CD4-positive, alpha-beta T cell treated with Interleukin-21 for 1 hour (primary cell): ENCODE data around the gene TOP1.

ENCODE experiments used
- DNase-seq: peaks from one replicate; pipeline ENCODE4 v3.0.0-alpha.2; 2020

The TOP1 gene

DNA sequence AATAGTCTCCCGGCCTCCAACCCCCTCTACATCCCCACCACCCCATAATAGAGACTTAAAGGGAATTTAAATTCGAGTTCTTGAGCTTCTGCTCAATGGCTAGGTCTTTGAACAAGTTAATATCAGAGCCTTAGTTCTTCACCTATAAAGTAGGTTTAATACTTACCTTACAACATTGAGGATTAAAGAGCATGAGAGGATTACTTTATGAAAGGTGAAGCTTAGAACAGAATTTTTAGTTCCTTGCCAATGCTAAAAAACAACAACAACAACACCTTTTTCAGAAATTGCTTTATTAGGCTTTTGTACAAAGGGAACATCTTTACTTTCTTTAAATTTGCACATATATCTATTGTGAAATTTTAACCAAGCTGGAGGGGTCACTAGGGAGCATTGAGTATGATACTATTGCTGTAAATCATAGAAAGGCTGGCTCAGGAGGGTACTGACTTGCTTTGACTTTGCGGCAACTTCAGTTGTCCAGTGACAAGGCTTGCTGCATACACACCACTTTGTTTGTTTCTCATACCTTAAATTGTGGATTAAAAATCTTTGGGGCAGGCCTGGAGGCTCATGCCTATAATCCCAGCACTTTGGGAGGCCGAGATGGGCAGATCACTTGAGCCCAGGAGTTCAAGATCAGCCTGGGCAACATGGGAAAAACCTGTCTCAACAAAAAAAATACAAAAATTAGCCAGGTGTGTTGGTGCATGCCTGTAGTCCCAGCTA lies 9.7 kb downstream of the TOP1 start:
- DNase-seq: no peak

DNA sequence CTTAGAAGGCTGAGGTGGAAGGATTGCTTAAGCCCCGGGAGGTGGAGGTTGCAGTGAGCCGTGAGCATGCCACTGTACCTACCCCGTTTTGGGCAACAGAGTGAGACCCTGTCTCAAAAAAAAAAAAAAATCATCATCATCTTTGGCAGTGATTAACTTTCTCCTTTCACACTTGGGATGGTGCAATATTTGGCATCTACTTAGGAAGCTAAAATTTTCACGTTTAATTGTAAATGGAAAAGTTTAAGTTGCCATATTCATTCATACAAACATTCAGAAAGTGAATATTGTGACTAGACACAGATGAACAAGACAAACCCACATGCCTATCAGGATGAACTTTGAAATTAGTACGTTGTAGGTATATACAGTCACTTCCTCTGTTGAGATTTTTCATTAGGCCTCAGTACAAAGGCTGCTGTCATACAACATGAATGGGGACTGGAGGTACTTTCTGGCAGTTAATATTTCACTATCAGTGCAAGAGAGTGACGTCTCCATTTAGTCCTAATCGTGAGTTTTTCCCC lies 10.3 kb downstream of the TOP1 start:
- no peak for DNase-seq

DNA sequence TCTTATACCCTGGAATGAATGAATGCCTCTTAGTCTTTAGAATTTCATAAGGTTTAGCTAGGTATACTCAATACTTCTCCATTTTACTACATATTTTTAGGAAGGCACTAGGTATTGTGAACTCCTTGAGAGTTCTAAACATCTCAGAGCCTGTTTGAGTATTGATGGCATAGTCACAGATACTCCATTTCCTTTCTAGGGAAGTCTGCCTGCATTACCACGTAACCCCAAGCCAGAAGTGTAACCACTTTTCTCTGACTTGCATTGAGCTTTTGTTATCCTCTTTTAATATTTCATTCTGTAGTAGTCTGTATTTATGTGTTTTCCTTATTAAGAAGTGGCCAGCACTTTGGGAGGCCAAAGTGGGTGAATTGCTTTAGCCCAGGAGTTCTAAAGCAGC lies 12.2 kb downstream of the TOP1 start:
- DNase-seq: no peak

DNA sequence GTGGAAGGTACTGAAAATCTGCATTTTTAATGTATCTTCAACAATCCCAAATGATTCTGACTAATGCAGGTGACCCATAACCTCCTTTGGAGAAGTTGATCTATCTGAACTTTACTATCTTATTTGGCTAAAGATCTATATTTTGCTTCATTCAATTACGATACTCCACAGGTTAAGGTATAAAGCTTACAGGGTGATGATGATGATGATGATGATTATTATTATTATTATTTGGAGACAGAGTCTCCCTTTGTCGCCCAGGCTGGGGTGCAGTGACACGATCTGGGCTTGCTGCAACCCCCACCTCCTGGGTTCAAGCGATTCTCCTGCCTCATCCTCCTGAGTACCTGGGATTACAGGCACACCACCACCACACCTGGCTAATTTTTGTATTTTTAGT lies 13.1 kb downstream of the TOP1 start:
- no peak for DNase-seq

DNA sequence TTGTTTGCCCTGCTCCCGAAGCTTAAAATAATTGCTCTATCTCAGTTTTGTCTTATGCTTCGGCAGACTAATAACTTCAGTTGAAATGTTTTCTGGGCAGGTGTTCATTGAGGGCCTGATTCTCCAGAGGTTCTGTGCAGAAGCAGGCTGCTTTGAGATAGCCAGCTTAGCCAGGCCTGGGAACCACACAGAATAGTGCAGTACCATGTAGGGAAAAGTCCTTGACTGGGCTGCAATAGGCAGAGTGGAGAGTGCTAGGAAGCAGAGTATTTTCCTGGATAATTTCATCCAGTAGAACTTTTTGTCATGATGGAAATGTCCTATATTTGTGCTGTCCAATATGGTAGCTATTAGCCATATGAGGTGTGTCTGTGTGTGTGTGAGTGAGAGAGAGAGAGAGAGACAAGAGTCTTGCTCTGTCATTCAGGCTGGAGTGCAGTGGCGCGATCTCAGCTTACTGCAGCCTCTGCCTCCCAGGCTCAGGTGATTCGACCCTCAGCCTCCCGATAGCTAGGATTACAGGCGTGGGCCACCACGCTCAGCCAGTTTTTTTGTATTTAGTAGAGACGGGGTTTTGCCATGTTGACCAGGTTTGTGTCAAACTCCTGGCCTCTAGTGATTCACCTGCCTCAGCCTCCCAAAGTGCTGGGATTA lies 15.9 kb downstream of the TOP1 start:
- DNase-seq: no peak

- DNase-seq: no peak
These were observed 17.0 kb downstream of the TOP1 start for GRCh38 chr20:41045671-41046070.

GRCh38 chr20:41046716-41047115 lies 18.1 kb downstream of the TOP1 start:
- DNase-seq: no peak

- DNase-seq: no peak
These were observed 18.8 kb downstream of the TOP1 start for GRCh38 chr20:41047279-41047974.

DNA sequence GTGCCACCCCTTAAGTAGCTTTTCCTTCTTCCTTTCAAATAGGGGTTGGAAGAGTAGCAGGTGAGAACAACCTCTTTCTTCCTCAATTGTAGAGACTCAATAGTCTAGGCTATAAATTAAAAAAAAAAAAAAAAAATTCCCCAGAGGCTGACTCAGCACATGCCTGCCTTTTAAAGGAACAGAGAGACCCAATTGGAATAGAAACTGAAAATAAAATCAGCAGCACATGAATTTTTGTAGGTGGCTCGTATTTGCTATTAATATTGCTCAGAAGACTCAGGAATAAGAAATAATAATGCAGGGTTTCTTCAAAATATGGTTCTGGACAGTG lies 19.3 kb downstream of the TOP1 start:
- peak; percentile 56 for DNase-seq

GRCh38 chr20:41048461-41049301 lies 20.1 kb downstream of the TOP1 start:
- peak; percentile 51 for DNase-seq

GRCh38 chr20:41049451-41049850 lies 20.8 kb downstream of the TOP1 start:
- DNase-seq: no peak

- DNase-seq: no peak
These were observed 21.9 kb downstream of the TOP1 start for GRCh38 chr20:41050361-41051008.

GRCh38 chr20:41051009-41051825 lies 22.6 kb downstream of the TOP1 start:
- no peak for DNase-seq

GRCh38 chr20:41052742-41053419 lies 24.3 kb downstream of the TOP1 start:
- no peak for DNase-seq

DNA sequence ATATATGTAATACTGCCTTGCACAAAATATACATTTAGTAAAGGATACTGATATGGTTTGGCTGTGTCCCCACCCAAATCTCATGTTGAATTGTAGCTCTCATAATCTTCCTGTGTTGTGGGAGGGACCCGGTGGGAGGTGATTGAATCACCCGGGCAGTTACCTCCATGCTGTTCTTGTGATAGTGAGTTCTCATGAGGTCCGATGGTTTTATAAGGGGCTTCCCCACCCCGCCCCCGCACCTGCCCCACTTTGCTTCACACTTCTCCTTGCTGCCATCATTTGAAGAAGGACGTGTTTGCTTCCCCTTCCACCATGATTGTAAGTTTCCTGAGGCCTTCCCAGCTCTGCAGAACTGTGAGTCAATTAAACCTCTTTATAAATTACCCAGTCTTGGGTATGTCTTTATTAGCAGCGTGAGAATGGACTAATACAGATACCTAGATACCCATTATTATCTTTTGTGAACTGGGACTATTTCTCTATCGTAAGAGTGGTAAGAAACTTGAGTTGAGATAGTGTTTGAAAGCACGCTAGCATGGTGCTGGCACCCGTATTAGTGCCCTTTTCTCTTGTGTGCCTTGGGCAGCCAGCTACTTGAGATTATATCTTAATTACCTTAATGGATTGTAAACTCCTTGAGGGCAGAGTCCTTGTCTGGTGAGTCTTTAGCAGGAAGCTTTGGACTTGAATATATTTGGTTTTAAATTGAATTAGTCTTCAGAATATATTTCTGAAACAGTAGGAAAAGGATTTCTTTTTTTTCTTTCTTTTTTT lies 25.6 kb downstream of the TOP1 start:
- DNase-seq: no peak

DNA sequence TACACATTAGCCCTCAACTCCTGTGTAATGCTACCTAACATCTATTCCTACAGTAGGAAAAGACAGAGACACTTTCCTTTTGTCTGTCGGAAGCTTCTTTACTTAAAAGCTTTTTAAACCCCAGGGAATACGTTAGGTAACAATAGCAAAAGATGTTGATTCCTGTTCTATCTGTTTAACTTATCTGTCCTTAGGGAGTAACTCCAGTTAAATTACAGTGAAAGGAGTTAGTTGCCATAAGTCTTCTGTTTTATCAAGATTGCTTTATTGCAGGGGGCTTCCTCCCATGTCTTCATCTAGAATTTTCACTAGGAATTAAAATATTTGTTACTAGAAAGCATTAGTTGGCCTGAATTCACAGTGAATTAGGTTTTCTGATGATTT lies 26.2 kb downstream of the TOP1 start:
- no peak for DNase-seq

DNA sequence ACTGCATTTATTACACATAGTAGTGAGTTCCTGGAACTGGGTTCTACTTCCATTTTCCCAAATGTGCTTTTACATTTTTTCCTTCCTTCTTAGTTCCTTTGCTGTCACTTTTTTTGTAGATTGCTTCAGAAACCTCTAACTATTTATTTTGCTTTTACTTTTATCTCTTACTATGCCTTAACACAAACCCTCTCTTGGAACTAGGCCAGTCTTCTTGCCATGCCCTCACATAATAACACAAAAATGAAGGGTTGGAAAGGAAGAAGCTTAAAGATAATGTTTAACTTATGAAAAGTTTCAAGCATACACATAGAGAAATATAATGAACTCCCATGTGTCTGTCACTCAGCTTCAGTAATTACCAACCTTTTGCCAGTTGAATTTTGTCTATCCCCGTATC lies 27.1 kb downstream of the TOP1 start:
- no peak for DNase-seq

- no peak for DNase-seq
These were observed 29.5 kb downstream of the TOP1 start for GRCh38 chr20:41057999-41058673.
